GM18505 (cell line): ENCODE measurements around the gene TGFBR3L.
"Not testable (repeated sequence)": the region's sequence is repeated elsewhere in the genome, so short reads cannot be mapped to it uniquely, and the experiment has no call there.

Experiments used
- ATAC-seq: cut with Tn5 transposase; IDR thresholded peaks from one replicate; pipeline ENCODE4 v1.9.1; 2021; ENCODE audit not compliant: unreplicated experiment
- POLR2A ChIP-seq: IDR thresholded peaks from 4 replicates; pipeline ENCODE4 v1.6.1; 2011; ENCODE audit warnings: borderline replicate concordance; ENCODE audit not compliant: insufficient read depth, insufficient read length; ENCODE audit errors: extremely low read depth

The TGFBR3L gene

GRCh38 chr19:7941895-7942596, 27.4 kb downstream of the TGFBR3L start:
- TF ChIP-seq POLR2A: no peak
- no peak for ATAC-seq

DNA sequence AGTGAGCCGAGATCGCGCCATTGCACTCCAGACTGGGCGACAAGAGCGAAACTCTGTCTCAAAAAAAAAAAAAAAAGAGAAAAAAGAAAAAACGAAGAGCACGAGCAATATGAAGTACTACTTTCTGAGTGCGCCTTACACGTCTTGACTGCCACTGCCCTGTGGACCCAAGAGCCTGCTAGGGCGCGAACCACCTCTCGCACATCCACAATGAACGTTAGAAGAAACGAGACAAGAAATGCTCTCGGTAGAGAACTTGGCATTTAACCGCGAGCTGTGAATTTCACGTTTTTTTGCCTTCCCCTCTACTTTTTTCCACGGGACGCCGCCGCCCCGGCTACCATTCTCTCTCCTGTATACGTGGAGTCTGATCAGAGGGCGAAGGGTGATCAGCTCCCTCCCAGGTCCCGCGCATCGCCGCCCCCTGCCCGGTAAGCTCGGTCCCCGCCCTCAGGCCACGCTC, 28.4 kb downstream of the TGFBR3L start:
- no peak for ATAC-seq

GRCh38 chr19:7943444-7944176, 29.0 kb downstream of the TGFBR3L start, which contains the start of gene TIMM44:
Gene TIMM44 (minus strand): TSS chr19:7943666. CDS start chr19:7943651, 15 bp downstream.
- peak; percentile 85 for ATAC-seq
- TF ChIP-seq POLR2A: peak; percentile 94

More for the DNA sequence above, 28.4 kb downstream of the TGFBR3L start:
- TF ChIP-seq POLR2A: no peak

DNA sequence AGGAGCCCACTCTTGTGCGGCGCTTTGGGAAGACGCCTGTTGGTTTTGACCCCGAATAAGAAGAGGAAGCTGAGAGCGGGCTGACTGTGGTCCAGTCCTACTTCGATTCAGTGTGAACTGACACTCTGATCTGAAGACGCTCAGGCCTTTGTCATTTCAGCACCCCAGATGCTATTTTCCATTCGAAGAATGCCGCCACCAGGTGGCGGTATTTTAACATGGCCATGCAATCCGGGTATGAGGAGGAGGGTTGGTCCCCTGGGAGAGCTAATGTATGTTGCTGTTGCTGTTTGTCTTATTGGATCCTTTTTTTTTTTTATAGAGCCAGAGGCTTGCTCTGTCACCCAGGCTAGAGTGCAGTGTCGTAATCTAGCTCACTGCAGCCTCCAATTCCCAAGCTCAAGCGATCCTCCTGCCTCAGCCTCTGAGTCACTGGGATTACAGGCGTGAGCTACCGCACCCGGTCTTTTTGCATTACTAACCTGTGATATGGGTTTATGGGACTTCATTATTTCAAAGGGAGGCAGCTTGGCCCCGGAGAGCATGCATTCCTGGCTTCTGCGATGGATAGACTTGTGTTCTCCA, 29.6 kb downstream of the TGFBR3L start:
- ATAC-seq: peak; percentile 40
- TF ChIP-seq POLR2A: no peak

- ATAC-seq: no peak
- TF ChIP-seq POLR2A: no peak
Measured at GRCh38 chr19:7947939-7948338, 33.3 kb downstream of the TGFBR3L start.

GRCh38 chr19:7953060-7953459, 38.4 kb downstream of the TGFBR3L start:
- ATAC-seq: no peak
- TF ChIP-seq POLR2A: no peak

- TF ChIP-seq POLR2A: no peak
- ATAC-seq: no peak
Measured at GRCh38 chr19:7953576-7953975, 38.9 kb downstream of the TGFBR3L start.

- ATAC-seq: no peak
- TF ChIP-seq POLR2A: no peak
Measured at GRCh38 chr19:7955696-7956095, 41.1 kb downstream of the TGFBR3L start.

GRCh38 chr19:7959211-7959610, 44.6 kb downstream of the TGFBR3L start:
- no peak for TF ChIP-seq POLR2A
- ATAC-seq: no peak

GRCh38 chr19:7961082-7961481, 46.5 kb downstream of the TGFBR3L start:
- ATAC-seq: not testable (repeated sequence)

DNA sequence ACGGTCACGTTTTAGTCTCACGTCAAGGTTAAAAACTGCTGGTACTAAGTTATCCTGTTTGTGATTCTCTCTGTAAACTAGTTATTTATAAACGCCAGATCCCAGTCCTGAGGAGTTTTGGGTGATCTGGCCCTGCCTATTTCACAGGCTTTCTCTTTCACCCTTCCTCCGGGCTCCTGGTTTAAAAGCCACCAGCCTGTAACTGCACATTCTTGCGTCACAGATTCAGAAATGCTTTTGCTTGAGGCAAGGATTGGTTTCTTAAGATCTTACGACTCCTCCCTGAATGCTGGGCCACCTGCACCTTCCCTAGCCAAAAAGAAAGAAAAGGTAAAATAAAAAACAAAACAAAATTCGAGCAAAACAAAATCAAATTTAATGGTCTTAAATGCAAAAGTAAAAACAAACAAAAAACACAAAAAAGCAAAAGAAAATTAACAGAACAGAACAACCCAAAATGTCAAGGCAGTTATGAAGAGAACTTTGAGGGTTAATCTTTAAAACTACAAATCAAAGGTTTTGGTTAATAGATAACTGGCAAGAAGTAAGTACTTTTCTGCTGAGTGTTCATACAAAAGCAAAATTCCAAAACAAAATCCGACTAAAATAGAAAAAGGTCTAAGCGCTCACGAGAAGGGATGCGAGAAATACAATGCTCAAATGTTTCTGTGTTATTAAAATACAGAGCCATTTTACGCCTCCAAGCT, 47.4 kb downstream of the TGFBR3L start:
- no peak for TF ChIP-seq POLR2A
- no peak for ATAC-seq

- TF ChIP-seq POLR2A: no peak
- no peak for ATAC-seq
Measured at GRCh38 chr19:7962644-7963268, 48.1 kb downstream of the TGFBR3L start.

DNA sequence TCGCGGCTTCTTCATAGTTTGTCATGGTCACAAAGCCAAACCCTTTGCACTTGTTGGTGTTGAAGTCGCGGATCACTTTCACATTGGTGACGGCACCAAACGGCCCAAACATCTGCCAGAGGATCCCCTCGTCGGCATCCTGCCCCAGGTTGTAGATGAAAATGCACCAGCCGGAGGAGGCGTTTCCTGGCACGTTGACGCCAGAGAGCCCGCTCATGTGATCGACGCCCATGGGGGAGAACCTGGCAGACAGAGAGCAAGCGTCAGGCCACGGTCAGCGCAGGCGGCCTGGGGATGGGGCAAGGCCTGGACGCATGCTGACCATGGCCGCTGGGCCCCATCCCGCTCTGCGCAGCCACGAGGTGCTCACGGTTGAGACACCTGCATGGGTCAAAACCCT, 48.9 kb downstream of the TGFBR3L start:
- TF ChIP-seq POLR2A: no peak
- ATAC-seq: no peak

GRCh38 chr19:7965259-7965841, 50.7 kb downstream of the TGFBR3L start:
- ATAC-seq: no peak
- TF ChIP-seq POLR2A: no peak
